Panc1 (cell line): ENCODE results near the gene TMEM117. TPM values are rescaled to one million over a fixed set of nuclear protein-coding genes. Genes with fewer than 3 reads are reported as not detected.

Experiments used
- ATAC-seq: fragments of 200-7000 bp; cut with Tn5 transposase; 2 replicates; pipeline ENCODE4 v1.9.1; 2020; ENCODE audit warnings: mild to moderate bottlenecking, moderate library complexity
- BruUV-seq: library from RNA; stranded (reverse); fragments of 400-500 nt; replicated peaks from 2 replicates; lab custom pipeline; 2021; lab: Mats Ljungman, UMichigan
- CTCF ChIA-PET: fragments of 300-600 bp; sonication (Branson Sonifier 250); formaldehyde crosslinking; loops from one replicate; lab custom pipeline; 2022; ENCODE audit warnings: antibody characterized with exemption; lab: Charles Lee
- POLR2A ChIA-PET: fragments of 300-600 bp; sonication (Branson Sonifier 250); formaldehyde crosslinking; loops from one replicate; lab custom pipeline; 2022; ENCODE audit warnings: antibody characterized with exemption; lab: Charles Lee
- DNase-seq: peaks from one replicate; pipeline ENCODE4 v3.0.0-alpha.2; 2010; ENCODE audit warnings: low read depth, low spot score
- H3K27ac ChIP-seq: 2 replicates; pipeline ENCODE4 v1.5.1; 2011; ENCODE audit warnings: mild to moderate bottlenecking, low read length, inconsistent platforms
- H3K27me3 ChIP-seq: fragments of 200-500 bp; sonication (Bioruptor generic); 2 replicates; pipeline ENCODE4 v1.6.0; 2014; ENCODE audit warnings: low read length, inconsistent platforms; ENCODE audit not compliant: control insufficient read depth, insufficient read depth
- H3K36me3 ChIP-seq: fragments of 200-500 bp; sonication (Bioruptor generic); 2 replicates; pipeline ENCODE4 v1.5.1; 2014; ENCODE audit warnings: inconsistent platforms, mild to moderate bottlenecking, low read length, moderate library complexity; ENCODE audit not compliant: control insufficient read depth, insufficient read depth
- H3K4me1 ChIP-seq: 2 replicates; pipeline ENCODE4 v1.5.1; 2011; ENCODE audit warnings: inconsistent platforms, mild to moderate bottlenecking, low read length, moderate library complexity; ENCODE audit not compliant: control insufficient read depth, insufficient read depth
- H3K4me3 ChIP-seq, 2 experiments: 2 replicates each; pipeline ENCODE4 v1.5.1; 2011 to 2012; ENCODE audit warnings: low read depth in 2 of 2, low read length in 2 of 2, mild to moderate bottlenecking in 2 of 2, inconsistent platforms in 1 of 2, moderate library complexity in 1 of 2
- H3K9me3 ChIP-seq: fragments of 200-500 bp; sonication (Bioruptor generic); 2 replicates; pipeline ENCODE4 v1.5.1; 2014; ENCODE audit warnings: low read depth, mild to moderate bottlenecking, inconsistent platforms, low read length, moderate library complexity; ENCODE audit not compliant: control insufficient read depth, insufficient read depth
- POLR2AphosphoS5 ChIP-seq: IDR thresholded peaks from 2 replicates; pipeline ENCODE4 v1.6.1; 2012; ENCODE audit warnings: mild to moderate bottlenecking, low read depth, low read length, moderate library complexity
- SIN3A ChIP-seq: IDR thresholded peaks from 2 replicates; pipeline ENCODE4 v1.6.1; 2012; ENCODE audit warnings: low read depth, mild to moderate bottlenecking, low read length, moderate library complexity, borderline replicate concordance; ENCODE audit not compliant: insufficient read depth
- TCF7L2 ChIP-seq: IDR thresholded peaks from 2 replicates; pipeline ENCODE4 v1.6.1; 2011; ENCODE audit warnings: mild to moderate bottlenecking, low read depth, low read length, inconsistent platforms
- in situ Hi-C: cut with HindIII; loops from 2 replicates; pipeline ENCODE4 v1.10.0; 2016; ENCODE audit warnings: low sequenced_read_pairs, low pct_unique_long_range_greater_than_20kb
- intact Hi-C: fragments of 100-400 bp; cut with micrococcal nuclease; formaldehyde crosslinking; loops from one replicate; pipeline ENCODE4 v1.10.0; 2022; ENCODE audit not compliant: unreplicated experiment
- total RNA-seq: library from RNA; stranded (reverse); gene quantifications from one replicate; pipeline ENCODE4 v1.2.1, GENCODE V29; 2021; ENCODE audit not compliant: unreplicated experiment
- TF ChIP-seq, protein P1 (sequence below), 2 experiments: IDR thresholded peaks; 2 replicates each; pipeline ENCODE4 v1.6.1; 2011 to 2012; ENCODE audit warnings: low read depth in 2 of 2, control low read depth in 1 of 2, low read length in 1 of 2, mild to moderate bottlenecking in 1 of 2, moderate library complexity in 1 of 2; ENCODE audit not compliant: insufficient read depth in 1 of 2
- TF ChIP-seq, protein P2 (sequence below): fragments of 450-650 bp; IDR thresholded peaks from 2 replicates; pipeline ENCODE4 v1.5.1; 2017; ENCODE audit warnings: mild to moderate bottlenecking

The TMEM117 gene
- total RNA-seq, 1 experiment from 2014 or later = 5.5 TPM

DNA sequence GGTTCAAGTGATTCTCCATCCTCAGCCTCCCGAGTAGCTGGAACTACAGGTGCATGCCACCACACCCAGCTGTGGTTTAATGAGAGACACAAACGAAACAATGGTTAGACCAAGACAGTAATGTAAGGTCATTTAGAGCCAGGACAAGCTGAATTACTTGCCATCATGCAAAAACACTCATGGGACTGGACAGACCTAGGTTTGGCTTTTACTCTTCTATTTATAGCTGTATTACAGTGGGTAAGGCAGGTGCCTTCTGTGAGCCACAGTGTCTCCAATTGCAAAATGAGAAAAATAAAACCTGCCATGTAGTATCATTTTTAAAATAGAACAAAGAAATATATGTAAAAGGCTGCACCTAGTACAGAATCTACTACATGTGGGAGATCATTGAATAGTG is 527.1 kb downstream of the TMEM117 start:
- DNase-seq = no peak
- TF ChIP-seq, protein P1, sequence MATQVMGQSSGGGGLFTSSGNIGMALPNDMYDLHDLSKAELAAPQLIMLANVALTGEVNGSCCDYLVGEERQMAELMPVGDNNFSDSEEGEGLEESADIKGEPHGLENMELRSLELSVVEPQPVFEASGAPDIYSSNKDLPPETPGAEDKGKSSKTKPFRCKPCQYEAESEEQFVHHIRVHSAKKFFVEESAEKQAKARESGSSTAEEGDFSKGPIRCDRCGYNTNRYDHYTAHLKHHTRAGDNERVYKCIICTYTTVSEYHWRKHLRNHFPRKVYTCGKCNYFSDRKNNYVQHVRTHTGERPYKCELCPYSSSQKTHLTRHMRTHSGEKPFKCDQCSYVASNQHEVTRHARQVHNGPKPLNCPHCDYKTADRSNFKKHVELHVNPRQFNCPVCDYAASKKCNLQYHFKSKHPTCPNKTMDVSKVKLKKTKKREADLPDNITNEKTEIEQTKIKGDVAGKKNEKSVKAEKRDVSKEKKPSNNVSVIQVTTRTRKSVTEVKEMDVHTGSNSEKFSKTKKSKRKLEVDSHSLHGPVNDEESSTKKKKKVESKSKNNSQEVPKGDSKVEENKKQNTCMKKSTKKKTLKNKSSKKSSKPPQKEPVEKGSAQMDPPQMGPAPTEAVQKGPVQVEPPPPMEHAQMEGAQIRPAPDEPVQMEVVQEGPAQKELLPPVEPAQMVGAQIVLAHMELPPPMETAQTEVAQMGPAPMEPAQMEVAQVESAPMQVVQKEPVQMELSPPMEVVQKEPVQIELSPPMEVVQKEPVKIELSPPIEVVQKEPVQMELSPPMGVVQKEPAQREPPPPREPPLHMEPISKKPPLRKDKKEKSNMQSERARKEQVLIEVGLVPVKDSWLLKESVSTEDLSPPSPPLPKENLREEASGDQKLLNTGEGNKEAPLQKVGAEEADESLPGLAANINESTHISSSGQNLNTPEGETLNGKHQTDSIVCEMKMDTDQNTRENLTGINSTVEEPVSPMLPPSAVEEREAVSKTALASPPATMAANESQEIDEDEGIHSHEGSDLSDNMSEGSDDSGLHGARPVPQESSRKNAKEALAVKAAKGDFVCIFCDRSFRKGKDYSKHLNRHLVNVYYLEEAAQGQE (IDR thresholded peaks at IDR 0.05; ENCODE audit: insufficient read depth in 1 of 2, low read depth in 2 of 2, low read length in 1 of 2) = no peak
- TF ChIP-seq, protein P2, sequence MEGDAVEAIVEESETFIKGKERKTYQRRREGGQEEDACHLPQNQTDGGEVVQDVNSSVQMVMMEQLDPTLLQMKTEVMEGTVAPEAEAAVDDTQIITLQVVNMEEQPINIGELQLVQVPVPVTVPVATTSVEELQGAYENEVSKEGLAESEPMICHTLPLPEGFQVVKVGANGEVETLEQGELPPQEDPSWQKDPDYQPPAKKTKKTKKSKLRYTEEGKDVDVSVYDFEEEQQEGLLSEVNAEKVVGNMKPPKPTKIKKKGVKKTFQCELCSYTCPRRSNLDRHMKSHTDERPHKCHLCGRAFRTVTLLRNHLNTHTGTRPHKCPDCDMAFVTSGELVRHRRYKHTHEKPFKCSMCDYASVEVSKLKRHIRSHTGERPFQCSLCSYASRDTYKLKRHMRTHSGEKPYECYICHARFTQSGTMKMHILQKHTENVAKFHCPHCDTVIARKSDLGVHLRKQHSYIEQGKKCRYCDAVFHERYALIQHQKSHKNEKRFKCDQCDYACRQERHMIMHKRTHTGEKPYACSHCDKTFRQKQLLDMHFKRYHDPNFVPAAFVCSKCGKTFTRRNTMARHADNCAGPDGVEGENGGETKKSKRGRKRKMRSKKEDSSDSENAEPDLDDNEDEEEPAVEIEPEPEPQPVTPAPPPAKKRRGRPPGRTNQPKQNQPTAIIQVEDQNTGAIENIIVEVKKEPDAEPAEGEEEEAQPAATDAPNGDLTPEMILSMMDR = no peak
- TF ChIP-seq TCF7L2 (no peak), SIN3A (no peak), POLR2AphosphoS5 (no peak)
- H3K4me3 ChIP-seq = no peak overlapping the region
- ChIA-PET CTCF (no interaction called here), POLR2A (no interaction called here)
- H3K27me3 ChIP-seq = no peaks in the 10 kb centered on the region
- H3K36me3 ChIP-seq = no peaks in the 10 kb centered on the region
- in situ Hi-C loops (no loop called here), intact Hi-C loops (no loop called here)
- H3K9me3 ChIP-seq = 0 out of 2 replicates have a peak, but pooled peaks cover 3% of the 10 kb centered on the region
- no peaks in the 10 kb centered on the region for H3K4me1 ChIP-seq
- H3K27ac ChIP-seq = no peak overlapping the region
- BruUV-seq = no TSS peak
- ATAC-seq = no peak

DNA sequence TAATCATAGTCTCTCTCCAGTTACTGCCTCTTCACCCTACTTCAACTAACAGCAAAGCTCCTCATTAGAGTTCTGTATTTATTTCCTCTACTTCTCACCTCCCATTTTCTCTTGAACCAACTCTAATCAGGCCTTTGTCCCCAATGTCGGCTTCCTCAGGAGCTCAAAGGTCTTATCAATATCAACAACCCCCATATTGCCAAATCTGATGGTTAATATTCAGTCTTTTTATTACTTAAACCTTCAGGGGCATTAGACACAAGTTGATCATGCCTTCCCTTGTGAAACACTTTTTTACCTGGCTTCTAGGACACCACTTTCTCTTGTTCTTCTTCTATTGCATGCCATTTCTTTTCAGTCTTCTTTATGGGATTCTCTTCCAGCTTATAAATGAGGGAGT is 531.3 kb downstream of the TMEM117 start:
- Histone ChIP-seq H3K27me3 (no peaks in the 10 kb centered on the region), H3K4me1 (no peaks in the 10 kb centered on the region), H3K9me3 (no peaks in the 10 kb centered on the region), H3K36me3 (no peaks in the 10 kb centered on the region), H3K27ac (no peak overlapping the region), H3K4me3 (no peak overlapping the region)
- TF ChIP-seq, protein P1 (IDR thresholded peaks at IDR 0.05; ENCODE audit: insufficient read depth in 1 of 2, low read depth in 2 of 2, low read length in 1 of 2) = no peak
- TF ChIP-seq TCF7L2 (no peak), POLR2AphosphoS5 (no peak), SIN3A (no peak)
- TF ChIP-seq, protein P2 = no peak
- DNase-seq (no peak), ATAC-seq (no peak)
- intact Hi-C loops (no loop called here), in situ Hi-C loops (no loop called here)
- ChIA-PET CTCF (no interaction called here), POLR2A (no interaction called here)
- BruUV-seq = no TSS peak
